Neuronal stem cell (in vitro differentiated cells): ENCODE results near the gene LRPAP1.
"Not testable (repeated sequence)": the region's sequence is repeated elsewhere in the genome, so short reads cannot be mapped to it uniquely, and the experiment has no call there.

Experiments
- DNase-seq: peaks from one replicate; pipeline ENCODE4 v3.0.0-alpha.2; 2013; ENCODE audit warnings: low spot score
- H2AFZ ChIP-seq: one replicate; pipeline ENCODE4 v1.6.1; 2013; ENCODE audit warnings: mild to moderate bottlenecking, low read length, inconsistent platforms
- H2AK5ac ChIP-seq: 2 replicates; pipeline ENCODE4 v1.6.1; 2013; ENCODE audit warnings: low read depth, mild to moderate bottlenecking, inconsistent platforms, low read length, moderate library complexity, mixed read lengths
- H2BK120ac ChIP-seq: 2 replicates; pipeline ENCODE4 v1.6.1; 2013; ENCODE audit warnings: low read depth, mild to moderate bottlenecking, inconsistent platforms, low read length, moderate library complexity, mixed read lengths
- H2BK12ac ChIP-seq: one replicate; pipeline ENCODE4 v1.6.1; 2013; ENCODE audit warnings: low read length, inconsistent platforms
- H2BK15ac ChIP-seq: 2 replicates; pipeline ENCODE4 v1.6.1; 2013; ENCODE audit warnings: mild to moderate bottlenecking, low read length, inconsistent platforms, mixed read lengths
- H2BK5ac ChIP-seq: one replicate; pipeline ENCODE4 v1.6.1; 2013; ENCODE audit warnings: inconsistent platforms, mild to moderate bottlenecking, low read length, moderate library complexity
- H3K14ac ChIP-seq: one replicate; pipeline ENCODE4 v1.6.1; 2013; ENCODE audit warnings: low read length, inconsistent platforms
- H3K18ac ChIP-seq: 2 replicates; pipeline ENCODE4 v1.6.1; 2013; ENCODE audit warnings: low read length, inconsistent platforms
- H3K23ac ChIP-seq: 2 replicates; pipeline ENCODE4 v1.6.1; 2013; ENCODE audit warnings: low read depth, mild to moderate bottlenecking, mixed read lengths, low read length, inconsistent platforms; ENCODE audit not compliant: poor library complexity
- H3K27ac ChIP-seq: replicated peaks from 3 replicates; pipeline ENCODE4 v1.5.1; 2013; ENCODE audit warnings: low read length, inconsistent platforms
- H3K27me3 ChIP-seq, 3 experiments: 2 replicates each; pipeline ENCODE4 v1.6.1; 2013; ENCODE audit warnings: low read length in 3 of 3, mild to moderate bottlenecking in 2 of 3, inconsistent platforms in 1 of 3, low read depth in 1 of 3, mixed read lengths in 1 of 3, moderate library complexity in 1 of 3; ENCODE audit not compliant: control insufficient read depth in 3 of 3, insufficient read depth in 3 of 3
- H3K36me3 ChIP-seq, 2 donors: replicated peaks in 1 of 2; 2 replicates each; pipeline ENCODE4 v1.6.1; 2013; ENCODE audit warnings: low read length in 2 of 2; ENCODE audit not compliant: control insufficient read depth in 2 of 2, insufficient read depth in 2 of 2
- H3K4ac ChIP-seq: 2 replicates; pipeline ENCODE4 v1.6.1; 2013; ENCODE audit warnings: inconsistent platforms, mild to moderate bottlenecking, low read length, moderate library complexity
- H3K4me1 ChIP-seq, 2 donors: 1 replicate in 1 of 2; 2 replicates in 1 of 2; pipeline ENCODE4 v1.6.1; 2013; ENCODE audit warnings: low read length in 2 of 2, low read depth in 1 of 2; ENCODE audit not compliant: control insufficient read depth in 2 of 2, insufficient read depth in 1 of 2
- H3K4me2 ChIP-seq: one replicate; pipeline ENCODE4 v1.6.1; 2013; ENCODE audit warnings: mild to moderate bottlenecking, low read length, inconsistent platforms; ENCODE audit not compliant: insufficient read depth, poor library complexity, severe bottlenecking
- H3K4me3 ChIP-seq, 2 donors: 2 replicates each; pipeline ENCODE4 v1.5.1; 2013; ENCODE audit warnings: low read length in 2 of 2, mild to moderate bottlenecking in 2 of 2, inconsistent platforms in 1 of 2, moderate library complexity in 1 of 2
- H3K79me1 ChIP-seq: one replicate; pipeline ENCODE4 v1.6.1; 2013; ENCODE audit warnings: low read depth, mild to moderate bottlenecking, inconsistent platforms, low read length, moderate library complexity
- H3K9ac ChIP-seq: one replicate; pipeline ENCODE4 v1.6.1; 2013; ENCODE audit warnings: mild to moderate bottlenecking, low read depth, low read length, inconsistent platforms; ENCODE audit not compliant: poor library complexity
- H3K9me3 ChIP-seq, 2 donors: replicated peaks in 1 of 2; 2 replicates each; pipeline versions ENCODE3 to v1.6.1; 2013; ENCODE audit warnings: low read length in 2 of 2, mild to moderate bottlenecking in 2 of 2, inconsistent platforms in 1 of 2, low read depth in 1 of 2, mixed read lengths in 1 of 2, moderate library complexity in 1 of 2; ENCODE audit not compliant: control insufficient read depth in 2 of 2, insufficient read depth in 1 of 2
- H4K8ac ChIP-seq: one replicate; pipeline ENCODE4 v1.6.1; 2013; ENCODE audit warnings: low read depth, mild to moderate bottlenecking, inconsistent platforms, low read length, moderate library complexity
- H4K91ac ChIP-seq: one replicate; pipeline ENCODE4 v1.6.1; 2013; ENCODE audit warnings: low read length, low read depth, mild to moderate bottlenecking, inconsistent platforms; ENCODE audit not compliant: poor library complexity
- whole genome bisulfite sequencing, 2 donors: extraction: QIAGEN DNeasy Blood & Tissue Kit; methylation state at CpG; one replicate each; pipeline ENCODE4 v1.1.7; 2013; ENCODE audit warnings: missing lambda C conversion rate in 2 of 2, mixed read lengths in 1 of 2; ENCODE audit not compliant: insufficient read length in 2 of 2, insufficient replicate concordance in 1 of 2; ENCODE audit errors: extremely low coverage in 2 of 2; 5-methylcytosine and 5-hydroxymethylcytosine counted together

LRPAP1 gene

DNA sequence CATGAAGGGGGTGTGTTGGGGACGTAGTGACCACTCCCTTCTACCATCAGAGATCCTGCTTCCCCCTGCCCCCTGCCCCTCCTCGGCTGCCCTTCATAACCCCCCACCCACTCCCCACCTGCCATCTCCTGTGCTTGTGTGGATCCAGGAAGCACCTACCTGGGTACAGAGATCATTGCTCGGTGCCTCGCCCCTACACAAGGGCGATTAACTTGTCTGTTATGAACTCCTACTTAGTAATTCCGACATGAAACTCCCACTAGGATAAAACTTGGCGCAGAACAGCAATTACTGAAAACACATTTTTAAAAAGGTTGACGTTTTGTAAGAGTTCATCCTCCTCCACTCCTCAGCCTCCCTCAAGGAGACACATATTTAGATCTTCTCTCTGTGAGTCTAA lies 11.2 kb upstream of the LRPAP1 start:
- not testable (repeated sequence) for H2AFZ ChIP-seq, H2BK5ac ChIP-seq, H3K18ac ChIP-seq, H3K9ac ChIP-seq, H3K27me3 ChIP-seq, H4K8ac ChIP-seq, H3K36me3 ChIP-seq, H4K91ac ChIP-seq, H3K4ac ChIP-seq, H3K23ac ChIP-seq, H3K27ac ChIP-seq, H2BK120ac ChIP-seq, H3K79me1 ChIP-seq, H3K4me3 ChIP-seq, H2BK12ac ChIP-seq, DNase-seq, H3K4me2 ChIP-seq, H3K14ac ChIP-seq, H3K9me3 ChIP-seq, H2BK15ac ChIP-seq, H2AK5ac ChIP-seq, H3K4me1 ChIP-seq
- WGBS, 2 donors: no CpG with 5 or more reads among the region's 8 CpGs

DNA sequence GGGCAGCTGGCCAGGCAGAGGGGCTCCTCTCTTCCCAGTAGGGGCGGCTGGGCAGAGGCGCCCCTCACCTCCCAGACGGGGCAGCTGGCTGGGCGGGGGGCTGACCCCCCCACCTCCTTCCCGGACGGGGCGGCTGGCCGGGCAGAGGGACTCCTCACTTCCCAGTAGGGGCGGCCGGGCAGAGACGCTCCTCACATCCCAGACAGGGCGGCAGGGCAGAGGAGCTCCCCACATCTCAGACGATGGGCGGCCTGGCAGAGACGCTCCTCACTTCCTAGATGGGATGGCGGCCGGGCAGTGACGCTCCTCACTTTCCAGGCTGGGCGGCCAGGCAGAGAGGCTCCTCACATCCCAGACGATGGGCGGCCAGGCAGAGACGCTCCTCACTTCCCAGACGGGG lies 6.7 kb upstream of the LRPAP1 start:
- H3K14ac ChIP-seq, H2BK15ac ChIP-seq, H3K36me3 ChIP-seq, H3K9me3 ChIP-seq, H2AFZ ChIP-seq, H2BK5ac ChIP-seq, DNase-seq, H3K79me1 ChIP-seq, H4K8ac ChIP-seq, H2AK5ac ChIP-seq, H3K23ac ChIP-seq, H3K27ac ChIP-seq, H3K4me2 ChIP-seq, H4K91ac ChIP-seq, H3K4me1 ChIP-seq, H3K27me3 ChIP-seq, H3K4ac ChIP-seq, H2BK120ac ChIP-seq, H3K18ac ChIP-seq, H3K9ac ChIP-seq, H3K4me3 ChIP-seq, H2BK12ac ChIP-seq: not testable (repeated sequence)
- WGBS, 2 donors: no CpG with 5 or more reads among the region's 23 CpGs

DNA sequence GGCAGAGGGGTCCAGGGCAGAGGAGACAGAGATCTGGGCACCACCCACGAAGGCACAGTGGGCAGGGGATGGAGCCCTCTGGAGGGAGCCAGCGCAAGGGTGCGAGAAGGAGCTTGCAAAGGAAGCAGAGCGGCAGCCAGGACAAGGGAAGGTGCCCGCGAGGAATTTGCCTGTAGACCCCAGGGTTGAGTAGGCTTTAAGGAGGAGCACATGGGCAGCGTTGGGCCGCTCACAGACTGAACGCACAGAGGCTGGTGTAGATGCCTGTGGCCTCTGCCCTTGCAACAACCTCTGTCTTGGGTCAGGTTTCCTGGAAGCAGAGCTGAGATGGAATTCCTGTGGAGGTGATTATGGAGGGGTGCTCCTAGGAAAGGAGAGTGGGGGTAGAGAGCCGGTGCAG lies 3.6 kb upstream of the LRPAP1 start:
- peaks cover 10 to 11% of the 10 kb centered on the region in 2 donors for H3K4me1 ChIP-seq
- not testable (repeated sequence) for H4K8ac ChIP-seq, H2AK5ac ChIP-seq, H3K27me3 ChIP-seq, DNase-seq, H3K4me2 ChIP-seq, H3K18ac ChIP-seq, H2BK120ac ChIP-seq, H3K27ac ChIP-seq, H3K36me3 ChIP-seq, H2BK12ac ChIP-seq, H2AFZ ChIP-seq, H3K14ac ChIP-seq, H2BK5ac ChIP-seq, H3K9ac ChIP-seq, H2BK15ac ChIP-seq, H3K9me3 ChIP-seq, H4K91ac ChIP-seq, H3K23ac ChIP-seq, H3K4me3 ChIP-seq, H3K4ac ChIP-seq, H3K79me1 ChIP-seq
- no CpG with 5 or more reads among the region's 10 CpGs for WGBS, 2 donors

DNA sequence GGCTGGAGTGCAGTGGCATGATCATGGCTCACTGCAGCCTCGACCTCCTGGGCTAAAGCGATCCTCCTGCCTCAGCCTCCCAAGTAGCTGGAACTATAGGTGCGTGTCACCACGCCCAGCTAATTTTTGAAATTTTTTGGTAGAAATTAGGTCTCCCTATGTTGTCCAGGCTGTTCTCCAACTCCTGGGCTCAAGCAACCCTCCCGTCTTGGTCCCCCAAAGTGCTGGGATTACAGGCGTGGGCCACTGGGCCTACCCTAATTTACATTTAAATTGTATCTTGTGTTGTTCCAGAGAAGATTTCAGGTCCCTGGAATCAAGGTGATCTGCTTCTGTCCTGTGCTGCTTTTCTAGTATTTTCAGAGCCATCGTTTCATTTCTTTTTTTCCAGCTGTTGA lies 1.2 kb upstream of the LRPAP1 start:
- Histone ChIP-seq H4K91ac (no peak overlapping the region), H2BK120ac (no peak overlapping the region), H3K23ac (no peak overlapping the region), H2BK12ac (no peak overlapping the region), H3K4ac (no peak overlapping the region), H3K9me3 (no peaks in the 10 kb centered on the region), H2AK5ac (no peak overlapping the region), H3K27ac (no peak overlapping the region), H3K14ac (no peak overlapping the region), H3K4me3 (no peak overlapping the region), H3K18ac (no peak overlapping the region), H3K79me1 (peaks cover 16% of the 10 kb centered on the region), H2BK5ac (no peak overlapping the region), H4K8ac (no peak overlapping the region), H3K4me1 (peaks cover 15 to 19% of the 10 kb centered on the region in 2 donors), H3K9ac (no peak overlapping the region), H3K27me3 (peaks cover 0 to 7% (median 0%) of the 10 kb centered on the region in 3 experiments), H2BK15ac (no peak overlapping the region), H2AFZ (no peak overlapping the region), H3K4me2 (no peak overlapping the region), H3K36me3 (peaks cover 5 to 19% of the 10 kb centered on the region in 2 donors)
- no CpG with 5 or more reads among the region's 7 CpGs for WGBS, 2 donors
- DNase-seq: no peak
